Neural cell (in vitro differentiated cells): Measurements from ENCODE around the gene CEACAM5.

Experiments used
- CTCF ChIP-seq: fragments of 450-650 bp; IDR thresholded peaks from 2 replicates; pipeline ENCODE4 v1.5.1; 2014; ENCODE audit warnings: antibody characterized with exemption, mild to moderate bottlenecking, moderate library complexity; ENCODE audit not compliant: poor library complexity, severe bottlenecking
- EZH2 ChIP-seq: fragments of 200-600, 300-800 bp; shearing (Covaris generic), sonication (generic); IDR thresholded peaks from 2 replicates; pipeline ENCODE4 v1.6.1; 2014; ENCODE audit warnings: antibody characterized with exemption, low read length, borderline replicate concordance, mild to moderate bottlenecking; ENCODE audit not compliant: insufficient read depth, poor library complexity, severe bottlenecking

GRCh38 chr19:41688098-41688497 is 20.3 kb upstream of the CEACAM5 start, which contains the start of gene CEACAM7:
- TF ChIP-seq EZH2 (no peak), CTCF (no peak)
